ENCODE data around the gene LTC4S. TPM values are rescaled to one million over a fixed set of nuclear protein-coding genes. Genes with fewer than 3 reads are reported as not detected.

Gene LTC4S
- total and polyA plus RNA-seq, 9 of the 15 experiments (the other 6 are each of a cell fraction or from before 2014, with no cell fraction given), result 0.17 to 0.77 (median 0.75) TPM; not detected in 6

DNA sequence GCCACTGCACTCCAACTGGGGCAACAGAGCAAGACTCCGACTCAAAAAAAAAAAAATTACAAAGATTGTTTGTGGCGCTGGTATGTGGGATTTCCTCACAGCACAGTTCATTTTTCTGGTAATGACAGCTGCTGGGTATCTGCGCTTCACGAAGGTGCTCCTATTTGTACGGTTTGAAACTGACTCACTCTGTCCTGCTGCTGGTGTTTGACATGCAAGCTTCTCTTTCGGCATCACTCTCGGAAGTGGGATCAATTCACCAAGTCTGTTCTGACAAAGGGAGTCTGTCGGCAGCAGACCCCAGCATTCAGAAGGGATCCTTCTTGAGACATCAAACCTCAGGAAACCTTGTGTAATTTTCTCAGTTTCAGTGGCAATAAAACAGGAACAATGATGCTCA is 34.8 kb upstream of the LTC4S start (continued):
- TF ChIP-seq, protein P1, sequence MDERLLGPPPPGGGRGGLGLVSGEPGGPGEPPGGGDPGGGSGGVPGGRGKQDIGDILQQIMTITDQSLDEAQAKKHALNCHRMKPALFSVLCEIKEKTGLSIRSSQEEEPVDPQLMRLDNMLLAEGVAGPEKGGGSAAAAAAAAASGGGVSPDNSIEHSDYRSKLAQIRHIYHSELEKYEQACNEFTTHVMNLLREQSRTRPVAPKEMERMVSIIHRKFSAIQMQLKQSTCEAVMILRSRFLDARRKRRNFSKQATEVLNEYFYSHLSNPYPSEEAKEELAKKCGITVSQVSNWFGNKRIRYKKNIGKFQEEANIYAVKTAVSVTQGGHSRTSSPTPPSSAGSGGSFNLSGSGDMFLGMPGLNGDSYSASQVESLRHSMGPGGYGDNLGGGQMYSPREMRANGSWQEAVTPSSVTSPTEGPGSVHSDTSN (CRISPR knock-in tag; IDR thresholded peaks at IDR 0.05; ENCODE audit: low read depth), result no peak
- TF ChIP-seq, protein P1 (tag; conservative IDR thresholded peaks at IDR 0.05; ENCODE audit: low read depth), result no peak
- no peak for TF ChIP-seq NFIX (CRISPR knock-in tag; IDR thresholded peaks at IDR 0.05; ENCODE audit: low read depth)
- no peak for TF ChIP-seq FOXA3 (CRISPR knock-in tag; conservative IDR thresholded peaks at IDR 0.05 in 1 of 2, IDR thresholded peaks at IDR 0.05 in 1 of 2)
- TF ChIP-seq TRIM28 (IDR thresholded peaks at IDR 0.05), result no peak
- TF ChIP-seq BHLHE40 (IDR thresholded peaks at IDR 0.05; ENCODE audit: low read length), result no peak
- TF ChIP-seq, protein P2, sequence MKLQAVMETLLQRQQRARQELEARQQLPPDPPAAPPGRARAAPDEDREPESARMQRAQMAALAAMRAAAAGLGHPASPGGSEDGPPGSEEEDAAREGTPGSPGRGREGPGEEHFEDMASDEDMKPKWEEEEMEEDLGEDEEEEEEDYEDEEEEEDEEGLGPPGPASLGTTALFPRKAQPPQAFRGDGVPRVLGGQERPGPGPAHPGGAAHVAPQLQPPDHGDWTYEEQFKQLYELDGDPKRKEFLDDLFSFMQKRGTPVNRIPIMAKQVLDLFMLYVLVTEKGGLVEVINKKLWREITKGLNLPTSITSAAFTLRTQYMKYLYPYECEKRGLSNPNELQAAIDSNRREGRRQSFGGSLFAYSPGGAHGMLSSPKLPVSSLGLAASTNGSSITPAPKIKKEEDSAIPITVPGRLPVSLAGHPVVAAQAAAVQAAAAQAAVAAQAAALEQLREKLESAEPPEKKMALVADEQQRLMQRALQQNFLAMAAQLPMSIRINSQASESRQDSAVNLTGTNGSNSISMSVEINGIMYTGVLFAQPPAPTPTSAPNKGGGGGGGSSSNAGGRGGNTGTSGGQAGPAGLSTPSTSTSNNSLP (IDR thresholded peaks at IDR 0.05; ENCODE audit: borderline replicate concordance, low read depth, low read length), result no peak
- TF ChIP-seq CC2D1A (IDR thresholded peaks at IDR 0.05), result no peak
- no peak for TF ChIP-seq CCAR2 (IDR thresholded peaks at IDR 0.05; ENCODE audit: low read depth, low read length)
- TF ChIP-seq PRPF4 (IDR thresholded peaks at IDR 0.05; ENCODE audit: insufficient read depth, low read depth, low read length, poor library complexity, severe bottlenecking), result no peak
- TF ChIP-seq ZKSCAN8 (CRISPR knock-in tag; IDR thresholded peaks at IDR 0.05), result no peak
- TF ChIP-seq CSDE1 (IDR thresholded peaks at IDR 0.05), result no peak
- no peak for TF ChIP-seq SRSF9 (IDR thresholded peaks at IDR 0.05; ENCODE audit: borderline replicate concordance, low read depth, low read length)
- TF ChIP-seq ZC3H8 (IDR thresholded peaks at IDR 0.05), result no peak

Data from K562 (cell line).